ENCODE measurements around the gene TMCO4. TPM values are rescaled to one million over a fixed set of nuclear protein-coding genes. Genes with fewer than 3 reads are reported as not detected.
A peak's percentile ranks its signal among the peaks of the same experiment; 100 is the strongest.

The TMCO4 gene
- total RNA-seq, 1 experiment from 2014 or later: 13.5 TPM

- Mint-ChIP-seq H3K4me1 (ENCODE audit: low read depth, unreplicated experiment) (peaks cover 11% of the 10 kb centered on the region), H3K4me3 (ENCODE audit: low read depth, unreplicated experiment) (no peak overlapping the region), H3K36me3 (ENCODE audit: insufficient read depth, unreplicated experiment) (peaks cover 3% of the 10 kb centered on the region), H3K27me3 (ENCODE audit: unreplicated experiment) (no peaks in the 10 kb centered on the region), H3K9me3 (ENCODE audit: low read depth, unreplicated experiment) (no peaks in the 10 kb centered on the region), H3K27ac (ENCODE audit: unreplicated experiment) (no peak overlapping the region)
- no TSS peak for BruUV-seq (replicated peaks)
- CTCF ChIA-PET: no interaction called here
- no peak for TF ChIP-seq CTCF (IDR thresholded peaks at IDR 0.05; ENCODE audit: unreplicated experiment)
- intact Hi-C loops (cut with micrococcal nuclease; ENCODE audit: unreplicated experiment): no loop called here
- no peak for DNase-seq
Observed at GRCh38 chr1:19744335-19744743, 55.4 kb downstream of the TMCO4 start.

- H3K9me3 Mint-ChIP-seq (ENCODE audit: low read depth, unreplicated experiment): no peaks in the 10 kb centered on the region
- H3K27me3 Mint-ChIP-seq (ENCODE audit: unreplicated experiment): no peaks in the 10 kb centered on the region
- TF ChIP-seq CTCF (IDR thresholded peaks at IDR 0.05; ENCODE audit: unreplicated experiment): no peak
- BruUV-seq (replicated peaks): no TSS peak
- intact Hi-C loops (cut with micrococcal nuclease; ENCODE audit: unreplicated experiment): no loop called here
- no peak overlapping the region for H3K4me3 Mint-ChIP-seq (ENCODE audit: low read depth, unreplicated experiment)
- DNase-seq: no peak
- H3K4me1 Mint-ChIP-seq (ENCODE audit: low read depth, unreplicated experiment): peaks cover 11% of the 10 kb centered on the region
- no peak overlapping the region for H3K27ac Mint-ChIP-seq (ENCODE audit: unreplicated experiment)
- CTCF ChIA-PET: no interaction called here
- H3K36me3 Mint-ChIP-seq (ENCODE audit: insufficient read depth, unreplicated experiment): peaks cover 3% of the 10 kb centered on the region
Observed at GRCh38 chr1:19743793-19744192, 55.9 kb downstream of the TMCO4 start.

DNA sequence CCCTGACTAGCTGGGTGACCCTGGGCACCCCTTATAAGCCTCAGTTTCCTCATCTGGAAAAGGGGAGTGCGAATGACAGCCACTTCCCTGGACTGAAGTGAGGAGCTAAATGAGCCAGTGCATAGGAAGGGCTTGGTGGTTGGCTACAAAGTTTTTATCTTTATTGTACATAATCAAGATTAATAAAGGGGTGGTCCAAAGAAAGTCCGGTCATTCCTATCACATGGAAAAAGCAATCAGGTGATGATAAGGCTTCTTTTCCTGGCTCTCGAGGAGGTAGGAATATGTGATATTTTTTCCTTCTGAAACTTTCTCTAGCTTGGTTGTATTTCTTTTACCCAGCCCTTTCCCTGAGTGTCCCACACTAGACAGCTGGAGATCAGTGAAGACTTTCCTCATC lies 56.5 kb downstream of the TMCO4 start:
- no TSS peak for BruUV-seq (replicated peaks)
- CTCF ChIA-PET: no interaction called here
- H3K4me1 Mint-ChIP-seq (ENCODE audit: low read depth, unreplicated experiment): peaks cover 12% of the 10 kb centered on the region
- H3K4me3 Mint-ChIP-seq (ENCODE audit: low read depth, unreplicated experiment): no peak overlapping the region
- H3K36me3 Mint-ChIP-seq (ENCODE audit: insufficient read depth, unreplicated experiment): peaks cover 3% of the 10 kb centered on the region
- H3K27me3 Mint-ChIP-seq (ENCODE audit: unreplicated experiment): no peaks in the 10 kb centered on the region
- intact Hi-C loops (cut with micrococcal nuclease; ENCODE audit: unreplicated experiment): no loop called here
- H3K27ac Mint-ChIP-seq (ENCODE audit: unreplicated experiment): no peak overlapping the region
- no peak for TF ChIP-seq CTCF (IDR thresholded peaks at IDR 0.05; ENCODE audit: unreplicated experiment)
- no peak for DNase-seq
- no peaks in the 10 kb centered on the region for H3K9me3 Mint-ChIP-seq (ENCODE audit: low read depth, unreplicated experiment)

DNA sequence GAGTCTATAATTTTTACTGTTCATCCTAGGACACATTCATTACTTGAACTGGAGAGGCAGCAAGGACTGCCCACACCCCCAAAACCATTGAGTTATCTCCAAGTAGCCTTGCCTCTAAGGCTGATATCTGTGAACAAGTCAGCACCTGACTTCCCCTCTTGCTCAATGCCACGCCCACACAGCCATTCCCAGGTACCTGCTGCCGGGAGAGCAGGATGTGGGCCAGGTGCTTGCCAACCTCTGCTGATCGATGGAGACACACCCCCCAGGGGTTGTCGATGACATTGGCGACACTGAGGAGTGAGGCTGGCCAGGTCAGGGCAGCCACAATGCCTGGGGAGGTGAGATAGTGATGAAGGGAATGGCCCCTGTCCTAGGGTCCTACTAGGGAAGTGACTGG lies 60.1 kb downstream of the TMCO4 start:
- peak; percentile 54 for DNase-seq
- TF ChIP-seq CTCF (IDR thresholded peaks at IDR 0.05; ENCODE audit: unreplicated experiment): no peak
- peaks cover 7% of the 10 kb centered on the region for H3K36me3 Mint-ChIP-seq (ENCODE audit: insufficient read depth, unreplicated experiment)
- H3K27ac Mint-ChIP-seq (ENCODE audit: unreplicated experiment): no peak overlapping the region
- H3K4me1 Mint-ChIP-seq (ENCODE audit: low read depth, unreplicated experiment): peaks cover 23% of the 10 kb centered on the region
- CTCF ChIA-PET: no interaction called here
- no TSS peak for BruUV-seq (replicated peaks)
- H3K27me3 Mint-ChIP-seq (ENCODE audit: unreplicated experiment): no peaks in the 10 kb centered on the region
- H3K9me3 Mint-ChIP-seq (ENCODE audit: low read depth, unreplicated experiment): no peaks in the 10 kb centered on the region
- intact Hi-C loops (cut with micrococcal nuclease; ENCODE audit: unreplicated experiment): no loop called here
- H3K4me3 Mint-ChIP-seq (ENCODE audit: low read depth, unreplicated experiment): no peak overlapping the region

GRCh38 chr1:19738669-19739068 lies 61.0 kb downstream of the TMCO4 start:
- H3K27ac Mint-ChIP-seq (ENCODE audit: unreplicated experiment): no peak overlapping the region
- intact Hi-C loops (cut with micrococcal nuclease; ENCODE audit: unreplicated experiment): no loop called here
- no peak for DNase-seq
- no peak for TF ChIP-seq CTCF (IDR thresholded peaks at IDR 0.05; ENCODE audit: unreplicated experiment)
- H3K36me3 Mint-ChIP-seq (ENCODE audit: insufficient read depth, unreplicated experiment): peaks cover 7% of the 10 kb centered on the region
- CTCF ChIA-PET: no interaction called here
- no TSS peak for BruUV-seq (replicated peaks)
- no peaks in the 10 kb centered on the region for H3K27me3 Mint-ChIP-seq (ENCODE audit: unreplicated experiment)
- no peaks in the 10 kb centered on the region for H3K9me3 Mint-ChIP-seq (ENCODE audit: low read depth, unreplicated experiment)
- peaks cover 23% of the 10 kb centered on the region for H3K4me1 Mint-ChIP-seq (ENCODE audit: low read depth, unreplicated experiment)
- H3K4me3 Mint-ChIP-seq (ENCODE audit: low read depth, unreplicated experiment): no peak overlapping the region
